PFSK-1 (cell line): ENCODE data around the gene LRRC17.

Source experiments
- FOXP2 ChIP-seq: optimal IDR thresholded peaks from 2 replicates; pipeline ENCODE3; 2011; ENCODE audit warnings: borderline replicate concordance, control low read depth, inconsistent platforms; ENCODE audit not compliant: insufficient read depth; ENCODE audit errors: extremely low read length, extremely low read depth
- POLR2AphosphoS5 ChIP-seq: IDR thresholded peaks from 2 replicates; pipeline ENCODE4 v1.6.1; 2012; ENCODE audit warnings: low read depth, mild to moderate bottlenecking, control low read depth, low read length, moderate library complexity
- SIN3A ChIP-seq: IDR thresholded peaks from 2 replicates; pipeline ENCODE4 v1.6.1; 2012; ENCODE audit warnings: mild to moderate bottlenecking, low read length, moderate library complexity, borderline replicate concordance; ENCODE audit not compliant: insufficient read depth
- TAF1 ChIP-seq: IDR thresholded peaks from 2 replicates; pipeline ENCODE4 v1.6.1; 2012; ENCODE audit warnings: low read length, control low read depth, borderline replicate concordance; ENCODE audit not compliant: insufficient read depth
- TF ChIP-seq, protein P1 (sequence below), 2 experiments: IDR thresholded peaks; 2 replicates each; pipeline versions ENCODE4 v1.6.1 to v1.8.0; 2011 to 2012; ENCODE audit warnings: low read depth in 2 of 2, low read length in 2 of 2, control low read depth in 1 of 2, inconsistent platforms in 1 of 2, mild to moderate bottlenecking in 1 of 2, moderate library complexity in 1 of 2; ENCODE audit not compliant: insufficient read depth in 1 of 2

The LRRC17 gene

DNA sequence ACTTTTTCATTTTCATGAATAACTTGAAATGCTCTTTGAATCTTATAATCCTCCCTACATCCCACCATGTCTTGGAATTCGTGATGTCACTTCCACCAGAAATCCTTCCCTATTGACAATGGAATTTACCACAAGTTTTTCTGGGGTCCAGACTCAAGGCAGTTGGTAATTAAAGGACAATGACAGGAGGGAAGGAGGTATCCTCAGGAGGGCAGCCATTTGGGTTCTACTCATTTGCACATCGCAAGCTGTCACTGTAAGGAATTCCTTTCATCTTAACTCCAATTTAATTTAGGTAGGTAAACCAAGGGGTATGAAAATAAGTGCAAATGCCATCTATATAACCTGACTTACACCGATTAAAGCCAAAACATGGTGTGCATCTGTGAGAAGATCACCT, 21.9 kb downstream of the LRRC17 start:
- TF ChIP-seq TAF1 (no peak), POLR2AphosphoS5 (no peak), FOXP2 (no peak)
- TF ChIP-seq, protein P1, sequence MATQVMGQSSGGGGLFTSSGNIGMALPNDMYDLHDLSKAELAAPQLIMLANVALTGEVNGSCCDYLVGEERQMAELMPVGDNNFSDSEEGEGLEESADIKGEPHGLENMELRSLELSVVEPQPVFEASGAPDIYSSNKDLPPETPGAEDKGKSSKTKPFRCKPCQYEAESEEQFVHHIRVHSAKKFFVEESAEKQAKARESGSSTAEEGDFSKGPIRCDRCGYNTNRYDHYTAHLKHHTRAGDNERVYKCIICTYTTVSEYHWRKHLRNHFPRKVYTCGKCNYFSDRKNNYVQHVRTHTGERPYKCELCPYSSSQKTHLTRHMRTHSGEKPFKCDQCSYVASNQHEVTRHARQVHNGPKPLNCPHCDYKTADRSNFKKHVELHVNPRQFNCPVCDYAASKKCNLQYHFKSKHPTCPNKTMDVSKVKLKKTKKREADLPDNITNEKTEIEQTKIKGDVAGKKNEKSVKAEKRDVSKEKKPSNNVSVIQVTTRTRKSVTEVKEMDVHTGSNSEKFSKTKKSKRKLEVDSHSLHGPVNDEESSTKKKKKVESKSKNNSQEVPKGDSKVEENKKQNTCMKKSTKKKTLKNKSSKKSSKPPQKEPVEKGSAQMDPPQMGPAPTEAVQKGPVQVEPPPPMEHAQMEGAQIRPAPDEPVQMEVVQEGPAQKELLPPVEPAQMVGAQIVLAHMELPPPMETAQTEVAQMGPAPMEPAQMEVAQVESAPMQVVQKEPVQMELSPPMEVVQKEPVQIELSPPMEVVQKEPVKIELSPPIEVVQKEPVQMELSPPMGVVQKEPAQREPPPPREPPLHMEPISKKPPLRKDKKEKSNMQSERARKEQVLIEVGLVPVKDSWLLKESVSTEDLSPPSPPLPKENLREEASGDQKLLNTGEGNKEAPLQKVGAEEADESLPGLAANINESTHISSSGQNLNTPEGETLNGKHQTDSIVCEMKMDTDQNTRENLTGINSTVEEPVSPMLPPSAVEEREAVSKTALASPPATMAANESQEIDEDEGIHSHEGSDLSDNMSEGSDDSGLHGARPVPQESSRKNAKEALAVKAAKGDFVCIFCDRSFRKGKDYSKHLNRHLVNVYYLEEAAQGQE (IDR thresholded peaks at IDR 0.05; ENCODE audit: insufficient read depth in 1 of 2, low read depth in 2 of 2, low read length in 2 of 2): no peak

DNA sequence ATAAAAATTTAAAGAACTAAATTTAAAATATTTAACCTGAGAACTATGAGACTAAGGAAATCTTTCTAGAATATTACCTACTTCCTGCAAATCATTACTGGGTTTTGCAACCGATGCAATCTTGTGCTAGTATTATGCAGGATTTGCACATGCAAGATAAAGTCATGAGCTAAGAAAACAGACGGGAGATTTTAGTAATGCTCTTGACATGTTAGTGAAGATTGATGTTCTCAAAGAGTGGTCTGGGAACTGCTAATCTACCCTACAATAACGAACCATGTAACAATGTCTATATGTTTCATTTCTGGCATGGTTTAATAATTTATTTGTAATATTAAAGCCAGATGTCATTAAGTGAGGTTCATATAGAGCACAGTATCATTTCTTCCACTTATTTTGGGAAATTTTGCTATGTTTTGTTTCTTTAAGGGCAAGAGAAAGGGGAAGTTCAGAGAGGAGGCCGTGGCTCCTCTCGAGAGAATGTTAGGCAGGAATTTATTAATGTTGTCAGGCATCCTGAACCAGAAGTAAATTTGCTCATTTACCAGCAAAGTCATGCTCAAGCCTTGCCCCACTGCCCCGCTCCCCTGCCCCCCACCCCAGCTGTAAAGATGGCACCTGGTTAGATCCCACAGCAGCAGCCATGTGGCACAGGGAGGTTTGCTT, 22.8 kb downstream of the LRRC17 start:
- TF ChIP-seq, protein P1 (IDR thresholded peaks at IDR 0.05; ENCODE audit: insufficient read depth in 1 of 2, low read depth in 2 of 2, low read length in 2 of 2): no peak
- TF ChIP-seq POLR2AphosphoS5 (no peak), TAF1 (no peak), SIN3A (no peak), FOXP2 (no peak)

DNA sequence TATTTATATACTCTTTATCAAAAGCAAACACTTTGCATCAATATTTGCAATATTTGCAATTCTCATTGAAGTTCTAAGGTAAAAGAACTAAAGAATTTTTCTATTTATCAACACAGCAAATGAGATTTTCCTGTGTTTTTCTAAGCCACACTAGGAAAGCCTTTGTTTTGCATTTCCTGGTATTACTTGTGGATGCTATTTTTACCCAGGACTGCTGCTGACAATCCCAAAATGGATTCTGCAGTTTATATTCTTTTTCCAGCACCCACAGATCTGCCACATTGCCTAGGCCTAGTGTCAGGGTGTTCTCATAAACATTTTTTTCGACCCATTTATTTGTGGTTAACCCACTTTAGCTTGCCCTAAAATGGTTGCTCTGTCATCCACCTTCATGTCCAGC, 25.9 kb downstream of the LRRC17 start:
- TF ChIP-seq SIN3A (no peak), FOXP2 (no peak), TAF1 (no peak), POLR2AphosphoS5 (no peak)
- TF ChIP-seq, protein P1 (IDR thresholded peaks at IDR 0.05; ENCODE audit: insufficient read depth in 1 of 2, low read depth in 2 of 2, low read length in 2 of 2): no peak

DNA sequence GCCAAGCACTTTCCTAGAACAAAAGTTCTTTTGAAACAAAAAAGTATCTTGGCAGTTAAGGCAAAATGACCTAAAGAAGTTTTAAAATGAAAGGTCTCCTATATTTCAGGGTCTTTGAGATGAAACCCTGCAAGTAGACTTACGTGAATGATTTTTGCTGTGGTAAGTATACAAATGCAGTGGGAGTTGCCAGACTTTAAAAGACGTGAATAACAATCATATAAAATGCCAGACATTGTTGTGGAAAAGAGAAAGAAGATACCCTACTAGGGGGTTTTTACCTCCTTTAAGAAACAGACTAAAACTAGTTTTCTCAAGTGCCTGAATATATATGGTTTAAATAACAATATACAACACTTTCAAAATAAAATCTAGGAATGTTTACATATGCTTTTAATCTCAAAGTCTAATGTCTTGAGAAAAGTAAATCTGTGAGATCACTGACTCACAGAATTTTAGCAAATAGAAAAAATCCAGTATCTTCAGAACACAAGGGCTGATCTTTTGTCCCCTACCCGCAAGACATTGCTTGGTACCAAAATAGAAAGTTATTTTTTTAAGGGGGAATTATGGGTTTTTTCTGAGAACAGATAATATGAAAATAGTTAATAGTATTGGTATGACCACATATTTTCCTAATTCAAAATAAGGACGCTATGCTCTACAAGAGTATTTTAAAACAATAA, 29.5 kb downstream of the LRRC17 start:
- TF ChIP-seq SIN3A (no peak), TAF1 (no peak), POLR2AphosphoS5 (no peak), FOXP2 (no peak)
- TF ChIP-seq, protein P1 (IDR thresholded peaks at IDR 0.05; ENCODE audit: insufficient read depth in 1 of 2, low read depth in 2 of 2, low read length in 2 of 2): no peak

DNA sequence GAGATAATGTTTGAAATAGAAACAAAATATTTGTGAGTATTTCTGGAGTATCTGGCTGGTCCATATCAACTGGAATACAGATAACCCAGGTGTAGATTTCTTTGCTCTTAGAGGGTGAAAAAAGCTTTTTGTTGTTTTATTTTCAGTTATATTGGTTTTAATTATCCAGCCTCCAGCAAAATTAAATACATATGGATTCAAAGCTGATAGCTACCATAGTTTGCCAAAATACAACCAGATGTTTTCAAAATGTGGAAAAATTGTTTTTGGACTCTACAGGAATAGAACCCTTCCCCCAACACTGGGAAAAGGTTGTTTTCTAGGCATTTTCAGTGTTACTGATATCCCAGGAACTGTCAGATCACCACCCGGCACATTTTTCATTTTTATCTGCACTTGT, 30.1 kb downstream of the LRRC17 start:
- TF ChIP-seq SIN3A (no peak), POLR2AphosphoS5 (no peak), TAF1 (no peak), FOXP2 (no peak)
- TF ChIP-seq, protein P1 (IDR thresholded peaks at IDR 0.05; ENCODE audit: insufficient read depth in 1 of 2, low read depth in 2 of 2, low read length in 2 of 2): no peak
